Measurements from ENCODE around the gene ZNF70.
"Not testable (repeated sequence)": the region's sequence is repeated elsewhere in the genome, so short reads cannot be mapped to it uniquely, and the experiment has no call there.

The ZNF70 gene

GRCh38 chr22:23754980-23755636 is 4.2 kb upstream of the ZNF70 start:
- DNase-seq: no peak

GRCh38 chr22:23754220-23754919 is 3.5 kb upstream of the ZNF70 start, which contains the start of gene VPREB3:
VPREB3 (minus strand) TSS chr22:23754425; CDS start chr22:23754363, 62 bp downstream.
- no peak for DNase-seq

GRCh38 chr22:23753385-23753784 is 2.5 kb upstream of the ZNF70 start:
- DNase-seq: no peak

- DNase-seq: no peak
These were observed 1.8 kb upstream of the ZNF70 start for GRCh38 chr22:23752750-23753149.

GRCh38 chr22:23752090-23752691 is 1.3 kb upstream of the ZNF70 start:
- DNase-seq: no peak

- DNase-seq: no peak
These were observed 607 bp upstream of the ZNF70 start for GRCh38 chr22:23751441-23751996.

GRCh38 chr22:23750367-23750713 is 572 bp downstream of the ZNF70 start:
- DNase-seq: no peak

- DNase-seq: no peak
These were observed 1.0 kb downstream of the ZNF70 start for GRCh38 chr22:23749841-23750301.

GRCh38 chr22:23745791-23746190 is 5.1 kb downstream of the ZNF70 start:
- no peak for DNase-seq

GRCh38 chr22:23744485-23744884 is 6.4 kb downstream of the ZNF70 start:
- DNase-seq: no peak

GRCh38 chr22:23744001-23744400 is 6.9 kb downstream of the ZNF70 start:
- no peak for DNase-seq

GRCh38 chr22:23743303-23743705 is 7.6 kb downstream of the ZNF70 start:
- DNase-seq: no peak

GRCh38 chr22:23742505-23743264 is 8.2 kb downstream of the ZNF70 start:
- DNase-seq: no peak

- no peak for DNase-seq
These were observed 13.2 kb downstream of the ZNF70 start for GRCh38 chr22:23737696-23738095.

GRCh38 chr22:23728108-23728507 is 22.8 kb downstream of the ZNF70 start:
- DNase-seq: not testable (repeated sequence)

- no peak for DNase-seq
These were observed 28.2 kb downstream of the ZNF70 start for GRCh38 chr22:23722724-23723123.

GRCh38 chr22:23722160-23722559 is 28.8 kb downstream of the ZNF70 start:
- no peak for DNase-seq

GRCh38 chr22:23720855-23721254 is 30.1 kb downstream of the ZNF70 start:
- no peak for DNase-seq

GRCh38 chr22:23718371-23719165 is 32.3 kb downstream of the ZNF70 start:
- no peak for DNase-seq

- DNase-seq: no peak
These were observed 33.8 kb downstream of the ZNF70 start for GRCh38 chr22:23716811-23717801.

GRCh38 chr22:23715806-23716375 is 35.0 kb downstream of the ZNF70 start:
- no peak for DNase-seq
